GM12878 (cell line): ENCODE data around the gene EMILIN2. TPM values are rescaled to one million over a fixed set of nuclear protein-coding genes. Genes with fewer than 3 reads are reported as not detected.

ENCODE experiments used
- ATAC-seq: fragments of 200-7000 bp; cut with Tn5 transposase; 3 replicates; pipeline ENCODE4 v1.9.1; 2020; ENCODE audit warnings: mild to moderate bottlenecking, moderate library complexity
- BruUV-seq: library from RNA; stranded (reverse); fragments of 400-500 nt; replicated peaks from 2 replicates; lab custom pipeline; 2021; lab: Mats Ljungman, UMichigan
- CTCF ChIA-PET: fragments of 300-600 bp; sonication (Branson Sonifier 250); formaldehyde crosslinking; extraction: SDS; loops from one replicate; lab custom pipeline; 2021; ENCODE audit warnings: inconsistent platforms; lab: Yijun Ruan, JAX
- POLR2A ChIA-PET: fragments of 350-600 bp; formaldehyde crosslinking; extraction: SDS; loops from one replicate; lab custom pipeline; 2021; ENCODE audit warnings: inconsistent platforms; lab: Charles Lee
- RAD21 ChIA-PET: fragments of 300-600 bp; sonication (Branson Sonifier 250); formaldehyde crosslinking; loops from one replicate; lab custom pipeline; 2023; ENCODE audit warnings: antibody characterized with exemption; ENCODE audit not compliant: unreplicated experiment; lab: Charles Lee
- SMC1A ChIA-PET: fragments of 300-600 bp; sonication (Branson Sonifier 250); formaldehyde crosslinking; loops from one replicate; lab custom pipeline; 2023; ENCODE audit not compliant: unreplicated experiment, uncharacterized antibody; lab: Charles Lee
- DNase-seq: peaks from one replicate; pipeline ENCODE4 v3.0.0-alpha.2; 2011; ENCODE audit warnings: low read depth, low spot score
- FAIRE-seq: peaks from 3 replicates; lab custom pipeline; 2011; peaks lifted over from hg19 to GRCh38; lab: Jason Lieb, UNC
- H2AFZ ChIP-seq: 2 replicates; pipeline ENCODE4 v1.6.0; 2011; ENCODE audit warnings: low read depth, low read length, control low read depth; ENCODE audit not compliant: control insufficient read depth
- H3K27ac ChIP-seq: 2 replicates; pipeline ENCODE4 v1.5.1; 2011; ENCODE audit warnings: control low read depth; ENCODE audit not compliant: control insufficient read depth, insufficient read depth
- H3K27me3 ChIP-seq, 2 experiments: replicated peaks in 1 of 2; 2 replicates each; pipeline versions ENCODE4 v1.6.0 to v1.6.1; 2011; ENCODE audit warnings: low read length in 1 of 2; ENCODE audit not compliant: control insufficient read depth in 2 of 2, insufficient read depth in 2 of 2
- H3K36me3 ChIP-seq, 2 experiments: 2 replicates each; pipeline ENCODE4 v1.5.1; 2011; ENCODE audit warnings: low read length in 1 of 2; ENCODE audit not compliant: control insufficient read depth in 2 of 2, insufficient read depth in 2 of 2
- H3K4me1 ChIP-seq: 2 replicates; pipeline ENCODE4 v1.6.1; 2011; ENCODE audit warnings: mild to moderate bottlenecking, low read length, moderate library complexity, mixed read lengths; ENCODE audit not compliant: control insufficient read depth, insufficient read depth
- H3K4me2 ChIP-seq: 2 replicates; pipeline ENCODE4 v1.6.0; 2011; ENCODE audit warnings: control low read depth; ENCODE audit not compliant: control insufficient read depth, insufficient read depth
- H3K4me3 ChIP-seq: fragments of 200-600 bp; sonication (generic); 2 replicates; pipeline ENCODE4 v1.5.1; 2016
- H3K79me2 ChIP-seq: 2 replicates; pipeline ENCODE4 v1.6.0; 2011; ENCODE audit warnings: low read length; ENCODE audit not compliant: control insufficient read depth, insufficient read depth
- H3K9ac ChIP-seq: 2 replicates; pipeline ENCODE4 v1.8.0; 2011; ENCODE audit warnings: low read length, control low read depth, mixed read lengths; ENCODE audit not compliant: control insufficient read depth, insufficient read depth
- H3K9me3 ChIP-seq: replicated peaks from 3 replicates; pipeline ENCODE4 v1.5.1; 2011; ENCODE audit warnings: mild to moderate bottlenecking, low read length; ENCODE audit not compliant: control insufficient read depth, insufficient read depth
- H4K20me1 ChIP-seq: 2 replicates; pipeline ENCODE4 v1.6.0; 2011; ENCODE audit not compliant: control insufficient read depth, insufficient read depth
- ATF7 ChIP-seq: fragments of 450-650 bp; IDR thresholded peaks from 2 replicates; pipeline ENCODE4 v1.6.1; 2016; ENCODE audit warnings: low read depth, mild to moderate bottlenecking
- FOXK2 ChIP-seq: fragments of 450-650 bp; IDR thresholded peaks from 2 replicates; pipeline ENCODE4 v1.6.1; 2017; ENCODE audit warnings: mild to moderate bottlenecking, moderate library complexity
- HCFC1 ChIP-seq: fragments of 150-350 bp; IDR thresholded peaks from 2 replicates; pipeline ENCODE4 v1.6.1; 2014; ENCODE audit warnings: low read length
- IKZF1 ChIP-seq: fragments of 450-650 bp; conservative IDR thresholded peaks from 2 replicates; pipeline ENCODE4 v1.6.1; 2017; ENCODE audit warnings: antibody characterized with exemption, mild to moderate bottlenecking
- SMARCA5 ChIP-seq: fragments of 450-650 bp; IDR thresholded peaks from 2 replicates; pipeline ENCODE4 v1.6.1; 2017; ENCODE audit warnings: mild to moderate bottlenecking
- ZNF384 ChIP-seq: IDR thresholded peaks from 2 replicates; pipeline ENCODE4 v1.6.1; 2012; ENCODE audit warnings: low read depth, mild to moderate bottlenecking, low read length, improper control_type of control experiment, borderline replicate concordance
- ZZZ3 ChIP-seq: IDR thresholded peaks from 2 replicates; pipeline ENCODE4 v1.6.1; 2011; ENCODE audit warnings: low read depth; ENCODE audit not compliant: control insufficient read depth, insufficient read length
- WGBS: methylation state at CpG from one replicate; pipeline ENCODE4 v1.1.6; 2016; ENCODE audit warnings: low lambda C conversion rate; ENCODE audit not compliant: insufficient replicate concordance, insufficient coverage; ENCODE audit errors: missing lambda C conversion rate; 5-methylcytosine and 5-hydroxymethylcytosine counted together
- in situ Hi-C: fragments of 300-500 bp; cut with MboI; formaldehyde crosslinking; loops from 9 replicates; pipeline ENCODE4 v1.14.3; 2018; ENCODE audit warnings: mixed read lengths
- intact Hi-C: fragments of 100-400 bp; cut with micrococcal nuclease; formaldehyde crosslinking; loops from one replicate; pipeline ENCODE4 v1.14.2; 2022; ENCODE audit not compliant: unreplicated experiment
- polyA plus RNA-seq, 11 experiments: library from polyadenylated mRNA; depleted of rRNA in 4 of 11; unstranded in 6 of 11; stranded (reverse) in 5 of 11; fragments of >200 nt; fragmentation: Nextera tagmentation in 4 of 11; fragmentation: Illumina TruSeq in 1 of 11; extraction: Ambion mirVana in 4 of 11; extraction: Trizol in 1 of 11; gene quantifications; 1 replicate in 1 of 11; 2 replicates in 10 of 11; pipeline versions ENCODE4 v1.2.1 to v1.2.3, GENCODE V29; 2011 to 2016; ENCODE audit warnings: inconsistent platforms in 2 of 11, missing spikeins in 2 of 11, low read depth in 1 of 11
- total RNA-seq, 4 experiments: library from RNA; depleted of rRNA in 3 of 4; stranded (reverse); fragments of >200 nt in 3 of 4; fragmentation: Illumina TruSeq in 1 of 4; extraction: Trizol in 1 of 4; gene quantifications; 2 replicates each; pipeline versions ENCODE4 v1.2.1 to v1.2.3, GENCODE V29; 2013 to 2021
- TF ChIP-seq, protein P1 (sequence below): fragments of 450-650 bp; formaldehyde crosslinking; IDR thresholded peaks from 2 replicates; pipeline ENCODE4 v1.5.0; 2022; ENCODE audit warnings: mild to moderate bottlenecking, missing genetic modification characterization
- TF ChIP-seq, protein P2 (sequence below): fragments of 450-650 bp; IDR thresholded peaks from 2 replicates; pipeline ENCODE4 v1.6.1; 2016; ENCODE audit warnings: mild to moderate bottlenecking, moderate library complexity, borderline replicate concordance

Gene EMILIN2
- total and polyA plus RNA-seq, 10 of the 15 experiments (the other 5 are each of a cell fraction or from before 2014, with no cell fraction given) = 0.58 to 18.4 (median 5.9) TPM

- ChIA-PET CTCF (no interaction called here), POLR2A (no interaction called here), RAD21 (interaction anchor here (0.6 kb wide), 1 partner anchor 118 kb away, joined by 3 read pairs; no protein-coding TSS in a partner anchor), SMC1A (interaction anchor here (0.6 kb wide), 1 partner anchor 36 kb away, joined by 4 read pairs; no protein-coding TSS in a partner anchor)
- H3K27me3 ChIP-seq = 0 out of 4 replicates have a peak, but pooled peaks cover 0 to 2% of the 10 kb centered on the region in 2 experiments
- intact Hi-C loops (no loop called here), in situ Hi-C loops (no loop called here)
- H3K4me2 ChIP-seq = no peak overlapping the region
- no peak overlapping the region for H3K9ac ChIP-seq
- H3K36me3 ChIP-seq = no peaks in the 10 kb centered on the region
- no peaks in the 10 kb centered on the region for H4K20me1 ChIP-seq
- H3K4me3 ChIP-seq = no peak overlapping the region
- H3K4me1 ChIP-seq = no peaks in the 10 kb centered on the region
- no peak overlapping the region for H3K27ac ChIP-seq
- no peak for TF ChIP-seq ZZZ3
- TF ChIP-seq, protein P1, sequence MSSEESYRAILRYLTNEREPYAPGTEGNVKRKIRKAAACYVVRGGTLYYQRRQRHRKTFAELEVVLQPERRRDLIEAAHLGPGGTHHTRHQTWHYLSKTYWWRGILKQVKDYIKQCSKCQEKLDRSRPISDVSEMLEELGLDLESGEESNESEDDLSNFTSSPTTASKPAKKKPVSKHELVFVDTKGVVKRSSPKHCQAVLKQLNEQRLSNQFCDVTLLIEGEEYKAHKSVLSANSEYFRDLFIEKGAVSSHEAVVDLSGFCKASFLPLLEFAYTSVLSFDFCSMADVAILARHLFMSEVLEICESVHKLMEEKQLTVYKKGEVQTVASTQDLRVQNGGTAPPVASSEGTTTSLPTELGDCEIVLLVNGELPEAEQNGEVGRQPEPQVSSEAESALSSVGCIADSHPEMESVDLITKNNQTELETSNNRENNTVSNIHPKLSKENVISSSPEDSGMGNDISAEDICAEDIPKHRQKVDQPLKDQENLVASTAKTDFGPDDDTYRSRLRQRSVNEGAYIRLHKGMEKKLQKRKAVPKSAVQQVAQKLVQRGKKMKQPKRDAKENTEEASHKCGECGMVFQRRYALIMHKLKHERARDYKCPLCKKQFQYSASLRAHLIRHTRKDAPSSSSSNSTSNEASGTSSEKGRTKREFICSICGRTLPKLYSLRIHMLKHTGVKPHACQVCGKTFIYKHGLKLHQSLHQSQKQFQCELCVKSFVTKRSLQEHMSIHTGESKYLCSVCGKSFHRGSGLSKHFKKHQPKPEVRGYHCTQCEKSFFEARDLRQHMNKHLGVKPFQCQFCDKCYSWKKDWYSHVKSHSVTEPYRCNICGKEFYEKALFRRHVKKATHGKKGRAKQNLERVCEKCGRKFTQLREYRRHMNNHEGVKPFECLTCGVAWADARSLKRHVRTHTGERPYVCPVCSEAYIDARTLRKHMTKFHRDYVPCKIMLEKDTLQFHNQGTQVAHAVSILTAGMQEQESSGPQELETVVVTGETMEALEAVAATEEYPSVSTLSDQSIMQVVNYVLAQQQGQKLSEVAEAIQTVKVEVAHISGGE (CRISPR knock-in tag) = no peak
- H3K9me3 ChIP-seq = no peaks in the 10 kb centered on the region; the same call in 2 of the 3 replicates
- BruUV-seq = no TSS peak
- FAIRE-seq = no peak
- ATAC-seq = no peak
- no peak for DNase-seq
- no peak overlapping the region for H2AFZ ChIP-seq
- WGBS = 44% methylated on average over 1 of the region's 1 CpG
- no peaks in the 10 kb centered on the region for H3K79me2 ChIP-seq
Measured at GRCh38 chr18:2840521-2840920, 6.3 kb upstream of the EMILIN2 start.

- POLR2A ChIA-PET = interaction anchor here (0.6 kb wide), 1 partner anchor 17 kb away, joined by 3 read pairs; no protein-coding TSS in a partner anchor
- Histone ChIP-seq H3K4me3 (no peak overlapping the region), H3K79me2 (no peaks in the 10 kb centered on the region), H2AFZ (no peak overlapping the region), H3K9me3 (no peaks in the 10 kb centered on the region), H3K27me3 (peaks cover 4 to 7% of the 10 kb centered on the region in 2 experiments; a peak in 3 of 4 replicates), H3K9ac (no peak overlapping the region), H3K36me3 (no peaks in the 10 kb centered on the region), H3K4me2 (no peak overlapping the region), H4K20me1 (no peaks in the 10 kb centered on the region), H3K27ac (no peak overlapping the region), H3K4me1 (no peaks in the 10 kb centered on the region)
- WGBS = 10% methylated on average over 6 of the region's 6 CpGs
- SMC1A ChIA-PET = no interaction called here
- in situ Hi-C loops = no loop called here
- TF ChIP-seq HCFC1 (no peak), IKZF1 (no peak), FOXK2 (no peak), ATF7 (no peak), ZNF384 (no peak), SMARCA5 (no peak)
- TF ChIP-seq, protein P2, sequence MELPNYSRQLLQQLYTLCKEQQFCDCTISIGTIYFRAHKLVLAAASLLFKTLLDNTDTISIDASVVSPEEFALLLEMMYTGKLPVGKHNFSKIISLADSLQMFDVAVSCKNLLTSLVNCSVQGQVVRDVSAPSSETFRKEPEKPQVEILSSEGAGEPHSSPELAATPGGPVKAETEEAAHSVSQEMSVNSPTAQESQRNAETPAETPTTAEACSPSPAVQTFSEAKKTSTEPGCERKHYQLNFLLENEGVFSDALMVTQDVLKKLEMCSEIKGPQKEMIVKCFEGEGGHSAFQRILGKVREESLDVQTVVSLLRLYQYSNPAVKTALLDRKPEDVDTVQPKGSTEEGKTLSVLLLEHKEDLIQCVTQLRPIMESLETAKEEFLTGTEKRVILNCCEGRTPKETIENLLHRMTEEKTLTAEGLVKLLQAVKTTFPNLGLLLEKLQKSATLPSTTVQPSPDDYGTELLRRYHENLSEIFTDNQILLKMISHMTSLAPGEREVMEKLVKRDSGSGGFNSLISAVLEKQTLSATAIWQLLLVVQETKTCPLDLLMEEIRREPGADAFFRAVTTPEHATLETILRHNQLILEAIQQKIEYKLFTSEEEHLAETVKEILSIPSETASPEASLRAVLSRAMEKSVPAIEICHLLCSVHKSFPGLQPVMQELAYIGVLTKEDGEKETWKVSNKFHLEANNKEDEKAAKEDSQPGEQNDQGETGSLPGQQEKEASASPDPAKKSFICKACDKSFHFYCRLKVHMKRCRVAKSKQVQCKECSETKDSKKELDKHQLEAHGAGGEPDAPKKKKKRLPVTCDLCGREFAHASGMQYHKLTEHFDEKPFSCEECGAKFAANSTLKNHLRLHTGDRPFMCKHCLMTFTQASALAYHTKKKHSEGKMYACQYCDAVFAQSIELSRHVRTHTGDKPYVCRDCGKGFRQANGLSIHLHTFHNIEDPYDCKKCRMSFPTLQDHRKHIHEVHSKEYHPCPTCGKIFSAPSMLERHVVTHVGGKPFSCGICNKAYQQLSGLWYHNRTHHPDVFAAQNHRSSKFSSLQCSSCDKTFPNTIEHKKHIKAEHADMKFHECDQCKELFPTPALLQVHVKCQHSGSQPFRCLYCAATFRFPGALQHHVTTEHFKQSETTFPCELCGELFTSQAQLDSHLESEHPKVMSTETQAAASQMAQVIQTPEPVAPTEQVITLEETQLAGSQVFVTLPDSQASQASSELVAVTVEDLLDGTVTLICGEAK = no peak
- BruUV-seq = no TSS peak
- RAD21 ChIA-PET = no interaction called here
- no peak for FAIRE-seq
- no peak for DNase-seq
- ATAC-seq = no peak
- CTCF ChIA-PET = no interaction called here
- intact Hi-C loops = no loop called here
Measured at GRCh38 chr18:2843146-2843545, 3.7 kb upstream of the EMILIN2 start.
